ENCODE results near the gene CHAC1.
"Not testable (repeated sequence)": the region's sequence is repeated elsewhere in the genome, so short reads cannot be mapped to it uniquely, and the experiment has no call there.

The CHAC1 gene

DNA sequence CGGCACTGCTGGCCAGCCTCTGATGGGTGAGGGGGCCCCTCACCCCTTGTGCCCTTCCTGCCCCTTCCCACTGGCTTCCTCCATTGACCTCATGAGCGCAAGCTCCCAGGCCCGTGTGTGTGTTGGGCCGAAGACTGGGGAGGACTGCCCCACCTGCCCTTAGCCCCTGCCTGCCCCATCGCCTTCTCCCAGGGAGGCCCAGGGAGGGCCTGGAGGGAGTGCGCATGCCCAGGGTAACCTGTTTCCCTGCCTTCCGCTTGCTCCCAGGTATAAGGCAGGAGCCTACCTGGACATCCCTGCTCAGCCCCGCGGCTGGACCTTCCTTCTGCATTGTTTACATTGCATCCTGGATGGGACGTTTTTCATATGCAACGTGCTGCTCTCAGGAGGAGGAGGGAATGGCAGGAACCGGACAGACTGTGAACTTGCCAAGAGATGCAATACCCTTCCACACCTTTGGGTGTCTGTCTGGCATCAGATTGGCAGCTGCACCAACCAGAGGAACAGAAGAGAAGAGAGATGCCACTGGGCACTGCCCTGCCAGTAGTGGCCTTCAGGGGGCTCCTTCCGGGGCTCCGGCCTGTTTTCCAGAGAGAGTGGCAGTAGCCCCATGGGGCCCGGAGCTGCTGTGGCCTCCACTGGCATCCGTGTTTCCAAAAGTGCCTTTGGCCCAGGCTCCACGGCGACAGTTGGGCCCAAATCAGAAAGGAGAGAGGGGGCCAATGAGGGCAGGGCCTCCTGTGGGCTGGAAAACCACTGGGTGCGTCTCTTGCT lies 15.3 kb upstream of the CHAC1 start:
- DNase-seq (ENCODE audit: low read depth in 2 of 2) = no peak

DNA sequence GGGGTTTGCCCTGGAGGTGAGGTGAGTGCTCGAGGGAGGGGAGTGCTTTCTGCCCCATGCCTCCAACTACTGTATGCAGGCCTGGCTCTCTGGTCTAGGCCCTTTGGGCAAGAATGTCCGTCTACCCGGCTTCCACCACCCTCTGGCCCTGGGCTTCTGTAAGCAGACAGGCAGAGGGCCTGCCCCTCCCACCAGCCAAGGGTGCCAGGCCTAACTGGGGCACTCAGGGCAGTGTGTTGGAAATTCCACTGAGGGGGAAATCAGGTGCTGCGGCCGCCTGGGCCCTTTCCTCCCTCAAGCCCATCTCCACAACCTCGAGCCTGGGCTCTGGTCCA lies 14.8 kb upstream of the CHAC1 start:
- no peak for DNase-seq (ENCODE audit: low read depth in 2 of 2)

DNA sequence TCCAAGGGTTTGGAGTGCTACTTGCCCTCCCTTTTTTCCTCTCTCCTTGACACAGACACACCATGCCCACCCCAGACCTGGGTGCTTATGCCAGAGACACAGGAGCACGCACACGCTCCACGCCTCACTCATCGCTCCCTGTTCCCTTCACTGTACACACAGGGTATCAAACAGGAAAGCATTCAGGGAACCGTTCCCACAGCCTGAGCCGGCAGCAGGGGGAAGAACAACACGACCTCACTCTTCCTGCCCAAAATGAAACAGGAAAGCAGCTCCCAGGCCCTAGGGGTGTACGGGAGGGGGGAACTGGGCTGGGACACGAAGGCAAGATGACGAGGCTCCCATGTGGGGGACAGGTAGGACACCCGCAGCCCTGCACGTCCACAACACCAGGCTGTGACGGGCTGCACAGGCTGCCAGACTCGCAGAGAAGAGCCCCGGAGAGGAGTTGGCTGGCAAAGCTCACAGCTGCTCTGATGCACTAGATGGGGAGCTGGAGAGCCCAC lies 12.9 kb upstream of the CHAC1 start:
- no peak for DNase-seq (ENCODE audit: low read depth in 2 of 2)

DNA sequence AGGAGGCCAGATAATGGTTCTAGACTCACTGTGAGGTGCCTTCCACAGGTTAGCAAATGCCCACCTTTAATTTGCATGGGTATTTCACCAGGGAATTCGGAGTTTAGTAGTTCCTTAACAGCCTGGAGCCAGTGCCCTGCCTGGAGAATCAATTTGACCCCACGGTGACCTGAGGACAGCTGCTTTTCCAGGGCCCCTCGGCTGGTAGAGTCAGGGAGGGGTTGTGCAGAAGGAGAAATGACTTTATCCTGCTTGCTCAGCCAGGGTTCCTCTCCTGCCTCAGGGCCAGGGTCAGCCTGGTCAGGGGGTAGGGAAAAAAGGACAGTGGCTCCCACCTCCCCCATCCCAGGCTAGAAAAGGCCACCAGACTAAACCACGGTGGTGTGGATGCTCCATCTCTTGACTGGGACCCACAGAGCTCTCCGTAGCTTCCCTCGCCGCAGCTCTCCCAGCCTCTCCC lies 12.2 kb upstream of the CHAC1 start:
- no peak for DNase-seq (ENCODE audit: low read depth in 2 of 2)

DNA sequence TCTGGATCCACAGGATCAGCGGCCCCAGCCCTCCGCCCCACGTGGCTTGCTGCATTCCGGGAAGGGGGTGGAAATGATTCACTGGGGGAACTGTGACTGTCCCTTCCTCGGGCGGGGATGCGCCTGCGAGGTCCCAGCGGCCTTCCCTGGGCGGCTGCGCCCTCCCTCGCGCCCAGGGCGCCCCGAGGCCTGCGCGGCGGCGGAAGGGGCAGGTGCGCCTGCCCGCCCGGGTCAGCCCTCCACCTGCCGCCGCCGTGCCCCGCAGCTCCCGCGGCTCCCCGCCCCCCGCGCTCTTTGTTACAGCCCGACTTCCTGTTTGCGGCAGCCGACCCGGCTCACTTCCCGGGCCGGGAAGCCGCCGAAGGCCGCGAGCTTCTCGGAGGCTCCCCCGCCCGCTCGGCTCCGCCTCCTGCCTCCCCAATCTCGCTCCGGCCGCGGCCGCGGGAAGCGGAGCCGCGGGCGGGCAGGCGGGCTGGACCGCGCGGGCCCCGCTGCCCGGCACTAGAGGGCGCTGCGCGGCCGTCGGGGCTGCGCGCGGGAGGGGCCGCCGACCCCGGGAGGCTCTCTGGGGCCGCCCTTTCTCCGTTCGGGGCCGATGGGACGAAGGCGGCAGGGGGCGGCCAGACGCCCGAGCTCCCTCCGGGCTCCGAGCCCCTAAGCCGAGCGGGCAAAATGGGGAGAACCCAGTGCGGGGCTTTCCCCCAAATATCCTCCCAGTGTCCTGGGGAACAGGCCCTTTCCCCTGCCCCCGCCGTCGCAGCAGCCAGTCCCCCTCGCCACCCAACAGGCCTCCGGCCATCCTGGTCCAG lies 11.5 kb upstream of the CHAC1 start:
- peak in 1 of 2 donors; percentile 63 for DNase-seq (ENCODE audit: low read depth in 2 of 2)

DNA sequence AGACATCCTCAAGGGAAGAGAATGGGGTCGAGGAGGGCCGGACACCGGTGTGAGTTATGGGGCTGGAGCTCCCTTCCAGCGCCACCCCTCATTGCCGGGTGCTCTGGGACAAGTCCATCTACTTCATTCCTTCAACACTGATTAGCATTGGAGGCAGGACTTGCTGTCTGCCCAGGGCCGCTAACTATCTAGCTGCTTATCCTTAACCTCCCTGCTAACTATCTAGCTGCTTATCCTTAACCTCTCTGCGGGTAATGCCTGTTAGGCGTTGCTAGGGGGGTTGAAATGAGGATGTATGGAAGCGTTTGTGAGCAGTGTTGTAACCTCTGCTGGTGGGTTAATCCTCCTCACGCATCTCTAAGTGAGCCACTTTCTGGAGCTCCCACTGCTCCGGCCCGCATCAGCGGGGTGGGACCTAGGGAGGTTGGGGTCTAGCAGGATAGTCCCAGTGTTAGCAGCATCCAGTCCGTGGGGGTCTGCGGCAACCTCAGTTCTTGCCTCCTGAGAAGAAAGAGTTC lies 10.9 kb upstream of the CHAC1 start:
- no peak for DNase-seq (ENCODE audit: low read depth in 2 of 2)

DNA sequence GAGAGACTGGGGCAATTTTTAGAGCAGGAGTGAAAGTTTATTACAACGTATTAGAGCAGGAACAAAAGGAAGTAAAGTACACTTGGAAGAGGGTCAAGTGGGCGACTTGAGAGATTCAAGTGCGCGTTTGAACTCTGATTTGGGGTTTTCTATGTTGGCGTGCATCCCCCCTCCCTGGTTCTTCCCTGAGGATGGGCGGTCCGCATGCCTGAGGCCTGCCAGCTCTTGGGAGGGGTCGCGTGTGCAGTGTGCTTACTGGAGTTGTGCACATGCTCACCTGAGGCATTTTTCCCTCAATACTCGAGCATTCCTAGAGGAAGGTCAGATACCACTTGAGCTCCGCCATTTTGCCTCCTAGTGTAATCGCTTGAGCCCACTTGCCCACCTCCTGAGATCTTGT lies 10.4 kb upstream of the CHAC1 start:
- no peak for DNase-seq (ENCODE audit: low read depth in 2 of 2)

DNA sequence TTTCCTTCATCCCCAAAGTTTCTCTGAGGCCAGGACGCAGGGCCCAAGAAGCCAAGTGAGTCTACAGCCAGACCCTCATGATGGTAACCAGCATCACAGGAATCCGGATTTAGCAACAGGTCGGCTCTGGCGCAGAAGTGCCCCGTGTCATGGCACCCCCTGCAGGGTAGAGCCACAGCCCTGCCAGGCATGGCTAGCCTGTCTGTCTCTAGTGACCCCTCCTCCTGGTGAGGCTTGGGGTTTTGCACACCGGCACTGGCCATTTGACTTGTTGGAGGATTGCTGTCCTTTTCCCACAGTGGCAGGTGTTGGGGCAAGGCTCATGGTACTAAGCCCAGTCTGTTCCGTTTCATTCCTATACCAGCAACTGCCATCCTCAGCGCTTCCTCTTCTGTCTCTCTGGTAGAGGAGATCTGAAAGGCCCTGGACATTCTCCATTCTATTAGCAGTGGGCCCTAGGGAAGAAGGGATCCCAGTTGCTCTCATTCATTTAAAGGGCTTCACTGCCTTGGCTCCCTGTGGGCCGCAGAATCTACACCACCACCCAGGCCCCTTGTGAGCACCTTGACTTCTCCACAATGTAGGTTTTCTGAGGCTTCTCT lies 9.4 kb upstream of the CHAC1 start:
- no peak for DNase-seq (ENCODE audit: low read depth in 2 of 2)

DNA sequence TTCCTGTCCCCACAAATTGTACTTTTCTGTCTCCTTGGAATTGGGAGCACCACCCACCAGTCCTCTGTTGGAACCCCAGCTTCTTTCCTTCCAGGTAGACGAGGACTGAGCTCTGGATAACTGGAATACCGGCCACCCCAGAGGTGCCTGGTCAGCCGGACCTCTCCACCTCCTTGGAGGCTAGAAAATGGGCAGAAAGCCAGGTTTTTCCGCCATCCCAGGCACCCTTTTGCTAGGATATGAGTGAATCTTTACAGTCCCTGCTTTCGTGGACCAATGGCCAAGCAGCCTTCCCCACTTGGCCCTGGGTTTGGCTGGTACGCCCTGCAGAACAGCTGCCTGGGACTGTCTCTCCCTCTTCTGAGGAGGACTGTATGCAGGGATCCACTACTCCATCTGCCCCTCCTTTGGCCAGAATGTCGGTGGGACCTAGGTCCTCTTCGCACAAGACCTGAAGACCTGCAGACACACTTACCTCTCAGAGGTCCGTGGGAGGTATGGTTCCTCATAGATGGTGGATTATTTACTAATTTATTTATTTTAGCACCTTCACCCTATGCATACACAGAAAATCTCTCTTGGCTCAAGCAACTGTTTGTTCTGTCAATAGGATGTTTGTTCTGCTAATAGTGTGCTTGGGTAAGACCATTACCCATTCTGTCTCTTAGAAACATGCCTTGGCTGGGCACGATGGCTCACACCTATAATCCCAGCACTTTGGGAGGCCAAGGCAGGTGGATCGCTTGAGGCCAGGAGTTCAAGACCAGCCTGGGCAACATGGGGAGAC lies 8.6 kb upstream of the CHAC1 start:
- no peak for DNase-seq (ENCODE audit: low read depth in 2 of 2)

DNA sequence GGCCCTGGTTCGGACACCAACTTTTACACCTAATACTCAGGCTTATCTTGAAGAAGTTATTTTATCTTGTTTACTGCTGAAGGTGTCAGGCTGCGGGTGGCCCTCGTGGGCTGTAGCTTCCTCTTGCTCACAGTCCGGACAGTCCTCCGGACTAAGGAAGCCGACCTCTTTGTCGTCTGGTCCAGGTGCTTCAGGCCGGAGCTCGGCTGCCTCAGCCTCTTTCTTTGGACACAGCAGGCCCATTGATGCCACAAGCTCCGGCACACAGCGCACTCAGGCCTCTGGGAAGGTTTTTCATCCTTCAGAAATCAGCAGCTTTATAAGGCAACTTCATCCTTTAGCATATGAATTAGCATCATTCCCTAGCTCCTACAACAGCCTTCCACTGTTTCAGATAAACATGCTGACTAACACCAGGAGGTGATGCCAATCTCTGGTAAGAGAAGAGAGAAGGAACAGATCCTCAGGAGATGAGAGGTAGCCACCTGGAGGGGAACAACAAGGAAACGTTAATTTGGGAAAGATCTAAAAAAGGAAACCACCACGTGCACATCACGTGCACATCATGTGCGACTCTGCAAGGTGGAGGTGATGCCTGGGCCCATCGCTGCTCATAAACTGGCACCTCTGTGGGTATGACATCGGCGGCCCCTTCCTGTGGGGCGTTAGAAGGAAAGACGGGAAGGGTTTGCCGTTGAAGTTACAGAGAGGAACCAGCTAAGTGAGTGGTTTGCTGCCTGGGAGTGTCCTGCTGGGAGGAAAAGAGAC lies 4.4 kb upstream of the CHAC1 start:
- no peak for DNase-seq (ENCODE audit: low read depth in 2 of 2)

DNA sequence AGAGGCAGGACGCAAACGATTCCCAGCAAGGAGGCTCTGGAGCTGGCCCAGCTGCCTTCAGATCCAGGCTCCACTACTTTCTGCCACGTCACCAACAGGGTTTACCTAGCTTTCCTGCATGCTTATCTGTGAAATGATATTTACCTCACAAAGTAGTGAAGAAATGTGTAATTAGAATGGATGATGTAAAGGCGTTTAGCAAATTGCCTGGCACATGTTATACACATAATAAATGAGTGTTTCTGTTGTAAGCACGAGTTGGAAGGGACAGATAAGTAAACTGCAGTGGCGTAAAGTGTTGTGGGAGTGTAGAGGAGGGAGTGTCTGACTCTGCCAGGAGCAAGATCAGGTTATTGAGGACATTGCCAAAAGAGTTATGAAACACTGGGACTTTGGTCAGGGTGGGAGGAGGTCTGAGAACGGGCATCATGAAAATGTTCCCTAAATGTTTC lies 3.5 kb upstream of the CHAC1 start:
- DNase-seq (ENCODE audit: low read depth in 2 of 2) = no peak

DNA sequence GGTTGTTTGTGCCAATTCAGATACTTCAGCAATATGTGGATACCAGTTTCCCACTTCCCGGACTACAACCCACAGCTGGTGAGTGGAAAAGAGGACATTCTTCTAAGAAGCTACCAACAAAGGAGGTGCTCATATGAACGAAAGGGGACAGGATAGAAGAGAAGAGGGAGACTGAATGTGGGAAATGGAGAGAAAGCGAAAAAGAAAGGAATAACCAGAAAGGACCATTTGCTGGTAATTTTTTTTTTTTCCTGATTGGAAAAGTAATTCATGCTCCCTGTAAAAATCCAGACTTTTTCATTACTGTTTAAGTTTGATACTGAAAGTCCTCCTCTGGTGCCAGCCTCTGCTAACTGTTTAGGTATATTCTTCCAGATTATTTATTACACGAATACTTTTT lies 1.5 kb upstream of the CHAC1 start:
- no peak for DNase-seq (ENCODE audit: low read depth in 2 of 2)

DNA sequence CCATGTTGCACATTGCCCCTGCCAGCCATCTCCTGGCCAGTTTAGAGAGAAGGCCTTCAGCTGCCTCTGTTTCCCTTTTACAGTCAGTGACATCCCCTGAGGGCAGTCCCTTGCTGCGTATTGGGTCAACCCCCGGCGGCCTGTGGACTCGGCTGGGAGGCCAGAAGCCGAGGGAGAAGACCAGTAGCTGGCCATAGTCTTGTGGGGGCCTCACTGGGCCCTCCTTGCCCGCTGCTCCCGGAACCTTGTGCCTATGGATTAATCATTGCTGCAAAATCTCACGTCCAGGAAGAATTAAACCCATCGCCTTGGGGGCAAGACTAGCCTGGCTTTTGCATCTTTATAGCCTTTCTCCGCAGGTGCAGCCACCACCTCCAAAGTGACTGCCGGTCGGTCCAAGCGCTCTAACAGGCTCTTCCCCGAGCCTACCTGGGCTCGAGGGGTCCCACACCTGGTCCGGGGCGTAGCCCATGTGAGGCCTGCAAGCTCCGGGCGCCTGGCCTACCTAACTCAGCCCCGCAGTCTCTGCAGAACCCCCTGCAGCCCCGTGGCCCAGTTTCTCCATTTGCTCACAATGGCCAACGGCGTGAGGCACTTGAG lies 870 bp upstream of the CHAC1 start:
- DNase-seq (ENCODE audit: low read depth in 2 of 2) = no peak

DNA sequence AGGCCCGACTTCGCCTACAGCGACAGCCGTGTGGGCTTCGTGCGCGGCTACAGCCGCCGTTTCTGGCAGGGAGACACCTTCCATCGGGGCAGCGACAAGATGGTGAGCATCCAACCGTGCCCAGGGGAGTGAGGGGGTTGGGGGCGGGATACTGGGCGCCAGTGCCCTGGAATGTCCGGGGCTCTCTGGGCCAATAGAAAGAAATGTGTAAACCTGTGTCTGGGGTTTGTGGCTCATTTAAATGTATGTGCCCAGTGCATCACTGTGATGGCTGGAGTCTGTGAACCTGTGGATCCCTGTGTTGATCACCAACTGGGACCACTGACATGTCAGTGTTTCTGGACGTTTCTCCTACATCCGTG lies 423 bp downstream of the CHAC1 start:
- DNase-seq (ENCODE audit: low read depth in 2 of 2) = no peak

DNA sequence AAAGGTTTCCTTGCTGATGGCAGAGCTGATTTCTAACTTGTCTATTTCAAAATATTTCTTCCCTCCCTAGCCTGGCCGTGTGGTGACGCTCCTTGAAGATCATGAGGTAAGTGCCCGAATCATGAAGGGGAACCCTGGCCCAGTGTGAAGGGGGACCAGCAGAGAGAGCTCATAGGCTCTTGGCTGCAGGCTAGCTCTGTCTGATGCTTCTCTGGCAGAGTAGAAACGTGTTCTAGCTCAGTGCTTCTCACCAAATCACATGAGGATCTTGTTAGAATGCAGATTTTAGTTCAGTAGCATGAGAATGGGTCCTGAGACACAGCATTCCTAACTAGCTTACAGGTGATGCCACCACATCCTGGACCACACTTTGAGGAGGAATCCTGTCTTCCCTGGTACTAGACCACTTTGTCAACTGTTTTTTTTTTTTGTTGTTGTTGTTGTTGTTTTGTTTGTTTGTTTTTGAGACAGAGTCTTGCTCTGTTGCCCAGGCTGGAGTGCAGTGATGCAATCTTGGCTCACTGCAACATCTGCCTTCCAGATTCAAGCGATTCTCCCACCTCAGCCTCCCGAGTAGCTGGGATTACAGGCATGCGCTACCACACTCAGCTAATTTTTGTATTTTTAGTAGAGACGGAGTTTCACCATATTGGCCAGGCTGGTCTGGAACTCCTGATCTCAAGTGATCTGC lies 1.0 kb downstream of the CHAC1 start:
- not testable (repeated sequence) for DNase-seq (ENCODE audit: low read depth in 2 of 2)

DNA sequence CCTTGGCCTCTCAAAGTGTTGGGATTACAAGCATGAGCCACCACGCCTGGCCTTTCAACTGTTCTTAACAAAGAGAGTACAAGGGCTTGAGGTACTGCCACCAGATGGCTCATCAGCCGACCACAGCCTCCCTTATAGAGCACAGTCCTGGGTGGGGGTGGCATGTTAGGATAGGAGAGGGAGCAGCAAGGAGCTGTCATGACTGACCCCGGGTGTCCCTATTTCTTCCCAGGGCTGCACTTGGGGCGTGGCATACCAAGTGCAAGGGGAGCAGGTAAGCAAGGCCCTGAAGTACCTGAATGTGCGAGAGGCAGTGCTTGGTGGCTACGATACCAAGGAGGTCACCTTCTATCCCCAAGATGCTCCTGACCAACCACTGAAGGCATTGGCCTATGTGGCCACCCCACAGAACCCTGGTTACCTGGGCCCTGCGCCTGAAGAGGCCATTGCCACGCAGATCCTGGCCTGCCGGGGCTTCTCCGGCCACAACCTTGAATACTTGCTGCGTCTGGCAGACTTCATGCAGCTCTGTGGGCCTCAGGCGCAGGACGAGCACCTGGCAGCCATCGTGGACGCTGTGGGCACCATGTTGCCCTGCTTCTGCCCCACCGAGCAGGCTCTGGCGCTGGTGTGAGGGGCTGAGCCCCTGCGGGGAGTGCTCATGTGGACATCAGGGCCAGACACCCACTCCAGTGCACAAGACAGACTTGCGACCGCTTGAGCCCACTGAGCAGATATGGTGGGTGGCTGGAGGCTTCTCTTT lies 2.1 kb downstream of the CHAC1 start:
- no peak for DNase-seq (ENCODE audit: low read depth in 2 of 2)

DNA sequence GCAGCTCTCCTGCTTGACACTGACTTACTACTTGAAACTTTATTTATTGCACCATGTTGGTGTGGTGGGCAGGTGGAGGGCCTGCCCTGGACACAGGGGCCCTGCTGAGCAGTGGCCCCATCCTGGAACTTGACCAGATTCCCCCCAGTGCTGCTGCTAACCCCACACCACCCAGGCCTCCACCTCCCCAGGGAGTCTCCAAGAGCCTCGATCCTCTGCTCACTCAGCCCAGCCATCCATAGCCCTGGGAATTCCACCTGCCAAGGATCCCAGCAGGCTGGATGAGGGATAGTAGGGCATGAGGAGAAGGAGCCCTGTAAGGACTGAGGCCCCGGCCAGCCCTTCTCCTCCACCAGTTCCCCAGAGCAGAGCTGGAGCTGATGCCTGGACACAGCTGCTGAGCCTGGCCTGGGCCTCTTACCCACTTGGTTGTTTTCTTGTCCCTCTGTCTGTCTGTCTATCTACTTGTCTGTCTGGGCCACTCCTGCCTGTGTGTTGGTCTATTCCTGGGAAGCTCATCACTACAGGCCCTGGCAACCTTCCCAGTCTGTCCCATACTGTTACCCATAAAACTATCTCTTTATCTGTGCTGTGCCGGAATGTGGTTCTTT lies 2.8 kb downstream of the CHAC1 start:
- no peak for DNase-seq (ENCODE audit: low read depth in 2 of 2)

DNA sequence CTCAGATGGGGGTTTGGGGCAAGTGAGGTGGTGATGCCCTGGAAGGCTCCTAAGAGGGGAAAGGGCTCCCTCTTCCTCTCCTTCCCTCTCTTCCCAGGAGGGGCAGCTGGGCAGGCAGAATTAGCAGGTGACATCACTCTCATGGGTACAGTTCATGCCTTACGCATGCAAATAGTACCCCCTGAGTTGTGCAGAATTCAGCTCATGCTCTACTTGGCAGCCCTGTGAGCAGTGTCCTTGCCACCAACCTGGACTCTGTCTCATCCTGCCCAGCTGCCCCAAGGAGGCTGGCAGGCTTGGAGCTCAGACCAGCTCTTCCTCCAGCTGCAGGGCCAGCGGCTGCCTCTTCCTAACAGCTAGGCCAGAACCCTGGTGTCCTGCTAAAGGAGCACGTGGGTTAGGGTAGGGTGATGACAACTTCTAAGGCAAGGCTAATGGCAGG lies 3.3 kb downstream of the CHAC1 start:
- no peak for DNase-seq (ENCODE audit: low read depth in 2 of 2)
